HG02884 (cell line): ENCODE measurements around the gene SH3BGRL2.

ENCODE experiments used
- ATAC-seq: cut with Tn5 transposase; IDR thresholded peaks from one replicate; pipeline ENCODE4 v1.9.1; 2021; ENCODE audit warnings: mild to moderate bottlenecking, moderate library complexity; ENCODE audit not compliant: unreplicated experiment

SH3BGRL2 gene

DNA sequence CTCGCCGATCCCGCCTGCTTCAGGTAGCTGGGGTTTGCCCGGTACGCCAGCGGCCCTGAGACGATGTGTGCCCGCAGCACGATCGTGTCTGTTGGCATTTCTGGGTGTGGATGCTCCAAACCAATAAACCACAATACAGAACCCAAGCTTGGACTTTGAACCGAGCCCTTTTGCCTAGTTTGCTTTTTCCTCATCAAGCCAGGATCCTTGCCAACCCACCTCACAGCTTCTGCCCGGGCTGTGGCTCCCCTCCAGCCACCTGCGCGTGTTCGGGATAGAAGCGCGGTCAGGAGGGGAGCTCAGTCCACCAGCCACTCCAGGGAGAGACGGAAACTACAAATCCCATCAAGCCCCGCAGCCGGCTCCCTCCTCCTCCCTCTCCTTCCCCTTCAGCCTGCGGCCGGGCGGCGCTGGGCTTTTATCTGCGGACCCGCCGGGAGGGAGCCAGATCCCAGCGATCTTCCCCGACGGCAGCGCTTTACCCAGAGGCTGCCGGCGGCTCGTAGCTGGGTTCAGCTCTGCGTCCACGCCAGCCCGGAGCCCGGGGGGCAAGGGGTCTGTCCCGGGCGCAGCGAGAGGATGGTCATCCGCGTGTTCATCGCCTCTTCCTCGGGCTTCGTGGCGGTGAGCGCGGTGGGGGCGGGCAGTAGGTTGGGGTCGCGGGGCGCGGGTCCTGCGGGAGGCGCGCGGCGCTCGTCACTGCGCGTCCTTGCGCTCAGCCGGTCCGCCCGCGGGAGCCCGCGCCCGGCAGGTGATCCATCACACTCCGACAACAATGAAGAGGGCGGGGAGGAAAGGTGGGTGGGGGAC, at the start of gene SH3BGRL2:
Gene SH3BGRL2, plus strand, starts transcription at position 447 of the 810 bp plus-strand sequence. Its CDS starts 133 bp downstream, at position 580.
- ATAC-seq, result peak; percentile 70

DNA sequence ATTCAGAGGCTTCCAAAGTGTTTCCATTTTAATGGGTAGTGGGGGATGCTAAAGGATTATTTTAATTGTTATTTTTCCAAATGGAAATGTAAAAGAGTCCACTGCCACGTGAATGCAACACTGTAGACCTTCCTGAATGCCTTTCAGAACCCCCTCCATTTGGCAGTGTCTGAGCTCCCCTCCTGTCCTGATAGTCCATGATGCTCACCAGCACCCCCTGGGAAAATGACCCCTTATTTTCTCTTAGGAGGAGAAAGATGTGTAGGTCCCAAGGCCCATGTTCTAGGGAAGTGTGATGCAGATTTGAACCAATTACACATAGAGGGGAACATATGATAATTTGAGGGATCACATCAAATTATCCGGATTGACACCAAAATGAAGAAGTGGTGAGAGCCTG, 46.8 kb upstream of the SH3BGRL2 start:
- ATAC-seq, result no peak

GRCh38 chr6:79586548-79586947, 44.6 kb upstream of the SH3BGRL2 start:
- peak; percentile 72 for ATAC-seq

DNA sequence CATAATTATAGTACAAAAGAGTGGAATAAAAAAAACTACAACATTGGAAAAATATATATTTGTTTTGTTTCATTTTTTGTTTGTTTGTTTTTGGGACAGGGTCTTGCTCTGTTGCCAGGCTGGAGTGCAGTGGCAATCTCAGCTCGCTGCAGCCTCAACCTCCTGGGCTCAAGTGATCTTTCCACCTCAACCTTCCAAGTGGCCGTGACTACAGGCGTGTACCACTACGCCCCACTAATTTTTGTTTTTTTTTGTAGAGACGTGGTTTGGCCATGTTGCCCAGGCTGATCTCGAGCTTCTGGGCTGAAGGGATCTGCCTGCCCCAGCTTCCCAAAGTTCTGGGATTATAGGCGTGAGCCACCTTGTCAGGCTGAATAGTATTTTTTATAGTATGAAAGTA, 41.4 kb upstream of the SH3BGRL2 start:
- ATAC-seq, result no peak

DNA sequence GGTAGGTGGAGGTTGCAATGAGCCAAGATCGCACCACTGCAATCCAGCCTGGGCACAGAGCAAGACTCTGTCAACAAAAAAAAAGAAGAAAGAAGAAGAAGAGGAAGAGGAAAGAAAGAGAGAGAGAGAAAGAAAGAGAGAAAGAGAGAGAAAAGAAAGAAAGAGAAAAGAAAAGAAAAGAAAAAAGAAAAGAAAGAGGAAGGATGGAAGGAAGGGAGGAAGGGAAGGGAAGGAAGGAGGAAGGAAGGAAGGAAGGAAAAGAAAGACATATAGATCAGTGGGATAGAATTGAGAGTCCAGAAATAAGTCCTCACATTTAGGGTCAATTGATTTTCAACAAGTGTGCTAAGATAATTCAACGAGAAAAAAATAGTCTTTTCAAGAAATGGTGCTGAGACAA, 34.0 kb upstream of the SH3BGRL2 start:
- ATAC-seq, result no peak

DNA sequence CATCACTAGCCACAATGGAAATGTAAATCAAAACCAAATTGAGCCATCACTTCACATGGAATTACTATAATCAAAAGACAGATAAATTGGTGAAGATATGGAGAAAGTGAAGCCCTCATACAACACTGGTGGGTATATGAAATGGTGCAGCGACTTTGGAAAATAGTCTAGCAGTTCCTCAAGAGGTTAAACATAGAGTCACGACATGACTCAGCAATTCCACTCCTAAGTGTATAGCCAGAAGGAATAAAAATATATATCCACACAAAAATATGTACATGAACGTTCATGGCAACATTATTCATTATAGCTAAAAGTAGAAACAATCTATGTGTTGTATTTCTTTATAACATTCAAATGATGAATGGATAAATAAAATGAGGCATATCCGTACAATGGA, 33.1 kb upstream of the SH3BGRL2 start:
- no peak for ATAC-seq

GRCh38 chr6:79599725-79600259, 31.3 kb upstream of the SH3BGRL2 start:
- ATAC-seq, result no peak

GRCh38 chr6:79600313-79600712, 30.8 kb upstream of the SH3BGRL2 start:
- ATAC-seq, result no peak

DNA sequence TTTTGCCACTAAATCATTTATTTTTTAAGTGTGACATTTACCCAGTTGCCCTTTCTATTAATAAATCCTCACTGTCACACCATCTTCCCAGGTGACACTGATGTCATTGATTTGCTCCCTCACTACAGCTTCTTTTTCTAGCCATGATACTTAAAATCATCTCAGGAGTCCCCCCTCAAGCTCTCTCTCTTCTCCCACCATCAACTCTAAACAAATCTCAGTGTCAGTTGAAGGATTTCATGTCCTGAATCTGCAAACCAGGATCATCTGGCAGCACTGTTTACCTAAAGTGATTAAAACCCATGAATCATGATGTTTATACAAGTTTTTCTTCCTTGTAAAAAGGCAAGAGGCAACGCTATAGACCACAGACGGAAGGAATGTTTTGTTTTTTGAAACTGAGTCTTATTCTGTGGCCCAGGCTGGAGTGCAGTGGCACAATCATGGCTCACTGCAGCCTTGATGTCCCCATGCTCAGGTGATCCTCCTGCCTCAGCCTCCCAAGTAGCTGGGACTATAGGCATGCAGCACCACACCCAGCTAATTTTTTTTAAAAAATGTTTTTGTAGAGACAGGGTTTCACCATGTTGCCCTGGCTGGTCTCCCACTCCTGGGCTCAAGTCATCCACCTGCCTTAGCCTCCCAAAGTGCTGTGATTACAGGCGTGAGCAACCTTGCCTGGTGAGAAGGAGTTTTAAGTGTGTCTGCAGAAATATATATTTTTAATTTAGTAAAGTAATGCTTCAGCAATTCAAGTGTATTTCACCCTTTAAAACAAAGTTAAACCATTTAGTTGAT, 30.1 kb upstream of the SH3BGRL2 start:
- ATAC-seq, result no peak

GRCh38 chr6:79602859-79603258, 28.3 kb upstream of the SH3BGRL2 start:
- no peak for ATAC-seq

DNA sequence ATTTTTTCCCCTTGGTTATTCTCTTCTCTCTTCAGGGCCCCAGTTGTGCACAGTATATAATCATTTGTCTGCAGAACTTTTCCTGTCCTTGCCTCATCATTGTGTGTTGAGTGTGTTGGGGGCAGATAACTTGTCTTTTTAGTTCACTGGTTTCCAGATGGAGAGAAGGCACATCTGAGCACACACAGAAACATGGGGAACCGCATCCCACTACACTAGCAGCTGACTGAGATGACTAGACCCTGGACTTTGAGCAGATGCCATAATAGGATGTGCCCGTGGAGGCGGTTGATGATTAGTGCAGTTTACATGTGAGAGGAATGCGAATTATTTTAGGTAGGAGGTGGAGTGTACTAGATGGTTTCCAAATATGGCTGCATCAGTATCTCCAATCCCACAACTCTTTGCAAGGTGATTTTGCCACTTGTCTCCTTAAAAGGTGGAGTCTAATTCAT, 26.5 kb upstream of the SH3BGRL2 start:
- no peak for ATAC-seq

- ATAC-seq, result no peak
Observed at GRCh38 chr6:79605061-79605460, 26.1 kb upstream of the SH3BGRL2 start.

- no peak for ATAC-seq
Observed at GRCh38 chr6:79605968-79606764, 25.0 kb upstream of the SH3BGRL2 start.

- ATAC-seq, result no peak
Observed at GRCh38 chr6:79607000-79607399, 24.1 kb upstream of the SH3BGRL2 start.

DNA sequence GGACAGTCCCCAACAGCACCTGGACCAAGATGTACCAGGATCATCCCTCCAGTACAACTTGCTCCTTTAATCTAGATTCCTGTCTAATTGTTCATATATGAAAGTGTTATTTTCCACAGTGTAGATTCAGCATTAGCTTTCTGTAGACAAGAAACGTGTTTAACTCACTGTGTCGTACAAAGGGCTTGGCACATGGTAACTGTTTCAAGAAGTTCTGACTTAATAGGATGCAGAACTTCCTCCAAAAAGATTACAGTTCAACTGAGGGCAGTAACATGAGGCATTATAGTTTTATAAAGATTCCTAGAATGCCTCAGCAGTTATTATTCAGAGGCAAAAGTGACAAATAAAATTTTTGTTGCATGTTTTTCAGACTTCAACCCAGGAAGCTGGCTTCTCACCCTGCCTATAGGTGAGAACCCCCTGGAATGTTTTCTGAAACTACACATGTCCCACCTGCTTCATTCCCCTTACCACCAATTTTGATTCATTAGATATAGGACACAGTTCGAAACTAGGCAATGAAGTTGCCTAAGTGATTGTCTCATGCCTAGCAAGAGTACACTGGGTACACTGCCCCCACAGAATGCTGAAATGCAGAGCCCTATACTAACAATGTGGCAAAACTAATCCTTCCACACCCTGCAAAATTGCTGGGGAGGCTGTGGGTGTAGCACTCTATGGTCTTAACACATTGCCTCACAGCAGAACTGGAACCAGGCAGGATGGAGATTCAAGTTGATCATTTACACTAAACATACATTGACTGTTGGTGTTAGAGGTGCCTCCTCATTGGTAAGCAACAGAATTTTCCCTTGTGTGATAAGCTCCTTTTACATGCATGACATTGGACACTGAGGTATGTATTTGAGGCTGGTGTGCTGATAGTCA, 22.6 kb upstream of the SH3BGRL2 start:
- no peak for ATAC-seq

DNA sequence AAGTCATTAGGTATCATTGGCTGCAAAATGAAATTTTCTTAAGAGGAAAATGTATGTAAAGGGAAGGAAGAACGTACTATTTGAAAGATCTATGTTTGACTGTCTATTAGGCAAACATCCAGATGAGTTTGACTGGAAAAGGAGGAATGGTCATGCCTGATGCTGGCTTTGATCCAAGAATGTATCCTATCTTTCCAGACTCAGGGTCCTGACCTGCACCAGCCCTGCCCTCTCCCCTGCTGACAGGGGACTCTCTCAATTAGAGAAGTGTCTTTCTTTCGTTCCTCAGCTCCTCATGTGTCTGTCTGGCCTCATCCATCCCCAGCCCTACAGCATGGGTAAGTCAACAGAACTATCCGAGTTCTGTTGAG, 21.9 kb upstream of the SH3BGRL2 start:
- no peak for ATAC-seq

GRCh38 chr6:79610306-79611009, 20.7 kb upstream of the SH3BGRL2 start:
- no peak for ATAC-seq

GRCh38 chr6:79612457-79612856, 18.7 kb upstream of the SH3BGRL2 start:
- ATAC-seq, result no peak

- no peak for ATAC-seq
Observed at GRCh38 chr6:79612918-79613317, 18.2 kb upstream of the SH3BGRL2 start.
